ENCODE measurements around the gene LY6G6F. TPM values are rescaled to one million over a fixed set of nuclear protein-coding genes. Genes with fewer than 3 reads are reported as not detected.

LY6G6F gene
- total RNA-seq, 1 experiment from 2014 or later: not detected

GRCh38 chr6:31702819-31703716 lies 3.6 kb upstream of the LY6G6F start, which contains the start of gene ABHD16A:
Gene ABHD16A, minus strand, starts transcription at chr6:31703324. Its CDS starts 43 bp downstream, at chr6:31703281.
- Histone ChIP-seq H3K36me3 (ENCODE audit: insufficient read depth, low read length, poor library complexity, severe bottlenecking) (no peaks in the 10 kb centered on the region), H3K4me3 (ENCODE audit: low read depth, low read length, poor library complexity, severe bottlenecking) (peak within 1 kb of the TSS; percentile 71), H3K27ac (ENCODE audit: low read depth, low read length, poor library complexity, severe bottlenecking) (peak within 1 kb of the TSS; percentile 97), H3K9me3 (ENCODE audit: low read depth, low read length, poor library complexity, severe bottlenecking) (no peaks in the 10 kb centered on the region), H3K27me3 (replicated peaks; ENCODE audit: insufficient read depth, low read depth, low read length, poor library complexity) (no peaks in the 10 kb centered on the region), H3K4me1 (ENCODE audit: insufficient read depth, low read length, poor library complexity, severe bottlenecking) (peaks cover 7% of the 10 kb centered on the region)
- TF ChIP-seq EZH2 (IDR thresholded peaks at IDR 0.05; ENCODE audit: borderline replicate concordance, low read depth, low read length, poor library complexity, severe bottlenecking) (no peak), CTCF (conservative IDR thresholded peaks at IDR 0.05; ENCODE audit: low read depth, low read length) (no peak)
- ChIA-PET POLR2A (ENCODE audit: low non-redundant PET) (interaction anchor here (0.5 to 1.0 kb wide), 7 partner anchors 22 to 1092 kb away, joined by 3 to 6 read pairs (median 3); partner anchors contain the start of genes DXO, LSM2 and LY6G5C), CTCF (no interaction called here)
- no TSS peak for BruUV-seq (replicated peaks)
- intact Hi-C loops (cut with micrococcal nuclease; ENCODE audit: unreplicated experiment): no loop called here
- DNase-seq (ENCODE audit: low spot score): peak; percentile 100

GRCh38 chr6:31705931-31706330 lies 735 bp upstream of the LY6G6F start:
- TF ChIP-seq EZH2 (IDR thresholded peaks at IDR 0.05; ENCODE audit: borderline replicate concordance, low read depth, low read length, poor library complexity, severe bottlenecking) (no peak), CTCF (conservative IDR thresholded peaks at IDR 0.05; ENCODE audit: low read depth, low read length) (no peak)
- H3K4me3 ChIP-seq (ENCODE audit: low read depth, low read length, poor library complexity, severe bottlenecking): no peak overlapping the region
- H3K27ac ChIP-seq (ENCODE audit: low read depth, low read length, poor library complexity, severe bottlenecking): no peak overlapping the region
- POLR2A ChIA-PET (ENCODE audit: low non-redundant PET): interaction anchor here (0.6 kb wide), 1 partner anchor 1059 kb away, joined by 8 read pairs; the partner anchor contains the start of gene C6orf136
- BruUV-seq (replicated peaks): no TSS peak
- CTCF ChIA-PET: interaction anchor here (0.6 kb wide), 1 partner anchor 25 kb away, joined by 6 read pairs; no protein-coding TSS in a partner anchor
- H3K36me3 ChIP-seq (ENCODE audit: insufficient read depth, low read length, poor library complexity, severe bottlenecking): no peaks in the 10 kb centered on the region
- intact Hi-C loops (cut with micrococcal nuclease; ENCODE audit: unreplicated experiment): no loop called here
- H3K27me3 ChIP-seq (replicated peaks; ENCODE audit: insufficient read depth, low read depth, low read length, poor library complexity): no peaks in the 10 kb centered on the region
- DNase-seq (ENCODE audit: low spot score): no peak
- no peaks in the 10 kb centered on the region for H3K9me3 ChIP-seq (ENCODE audit: low read depth, low read length, poor library complexity, severe bottlenecking)
- H3K4me1 ChIP-seq (ENCODE audit: insufficient read depth, low read length, poor library complexity, severe bottlenecking): peaks cover 7% of the 10 kb centered on the region

GRCh38 chr6:31707701-31708100 lies 1.0 kb downstream of the LY6G6F start:
- ChIA-PET POLR2A (ENCODE audit: low non-redundant PET) (no interaction called here), CTCF (no interaction called here)
- Histone ChIP-seq H3K36me3 (ENCODE audit: insufficient read depth, low read length, poor library complexity, severe bottlenecking) (no peaks in the 10 kb centered on the region), H3K4me3 (ENCODE audit: low read depth, low read length, poor library complexity, severe bottlenecking) (no peak overlapping the region), H3K4me1 (ENCODE audit: insufficient read depth, low read length, poor library complexity, severe bottlenecking) (no peaks in the 10 kb centered on the region), H3K27ac (ENCODE audit: low read depth, low read length, poor library complexity, severe bottlenecking) (no peak overlapping the region), H3K27me3 (replicated peaks; ENCODE audit: insufficient read depth, low read depth, low read length, poor library complexity) (no peaks in the 10 kb centered on the region), H3K9me3 (ENCODE audit: low read depth, low read length, poor library complexity, severe bottlenecking) (no peaks in the 10 kb centered on the region)
- BruUV-seq (replicated peaks): no TSS peak
- intact Hi-C loops (cut with micrococcal nuclease; ENCODE audit: unreplicated experiment): no loop called here
- TF ChIP-seq EZH2 (IDR thresholded peaks at IDR 0.05; ENCODE audit: borderline replicate concordance, low read depth, low read length, poor library complexity, severe bottlenecking) (no peak), CTCF (conservative IDR thresholded peaks at IDR 0.05; ENCODE audit: low read depth, low read length) (no peak)
- DNase-seq (ENCODE audit: low spot score): no peak

All from A673 (cell line).